Esophagus muscularis mucosa (tissue), 4 donors: ENCODE results near the gene COL4A1. TPM values are rescaled to one million over a fixed set of nuclear protein-coding genes. Genes with fewer than 3 reads are reported as not detected.
A peak's percentile ranks its signal among the peaks of the same experiment; 100 is the strongest.

ENCODE experiments used
- DNase-seq: peaks from one replicate; pipeline ENCODE4 v3.0.0-alpha.2; 2017; ENCODE audit errors: extremely low spot score
- H3K27ac ChIP-seq, 4 donors: fragments of 200-600 bp; sonication (generic); replicated peaks in 1 of 4; 1 replicate in 3 of 4; 2 replicates in 1 of 4; pipeline ENCODE4 v1.5.1; 2016 to 2019; ENCODE audit warnings: mild to moderate bottlenecking in 1 of 4
- H3K27me3 ChIP-seq, 4 donors: fragments of 200-600 bp; sonication (generic); one replicate each; pipeline versions ENCODE4 v1.5.1 to v1.6.0; 2016 to 2019
- H3K36me3 ChIP-seq, 4 donors: fragments of 200-600 bp; sonication (generic); one replicate each; pipeline ENCODE4 v1.5.1; 2016 to 2019
- H3K4me1 ChIP-seq, 4 donors: fragments of 200-600 bp; sonication (generic); one replicate each; pipeline ENCODE4 v1.5.1; 2016 to 2019
- H3K4me3 ChIP-seq, 4 donors: fragments of 200-600 bp; sonication (generic); 1 replicate in 2 of 4; 2 replicates in 2 of 4; pipeline ENCODE4 v1.5.1; 2016 to 2019; ENCODE audit warnings: mild to moderate bottlenecking in 4 of 4, moderate library complexity in 1 of 4
- H3K9me3 ChIP-seq, 4 donors: fragments of 200-600 bp; sonication (generic); 1 replicate in 3 of 4; 2 replicates in 1 of 4; pipeline ENCODE4 v1.5.1; 2016 to 2019
- CTCF ChIP-seq, 3 experiments: fragments of 200-600 bp in 2 of 3; fragments of 450-650 bp in 1 of 3; sonication (generic) in 2 of 3; IDR thresholded peaks; one replicate each; pipeline ENCODE4 v1.5.1; 2017 to 2019; ENCODE audit warnings: antibody characterized with exemption in 3 of 3, mild to moderate bottlenecking in 2 of 3, moderate library complexity in 1 of 3
- EP300 ChIP-seq: sonication (generic); formaldehyde crosslinking; IDR thresholded peaks from one replicate; pipeline ENCODE4 v1.6.1; 2017; ENCODE audit warnings: antibody characterized with exemption
- POLR2A ChIP-seq: fragments of 450-650 bp; IDR thresholded peaks from one replicate; pipeline ENCODE4 v1.6.1; 2017; ENCODE audit warnings: antibody characterized with exemption, moderate library complexity, mild to moderate bottlenecking, low read depth
- POLR2AphosphoS5 ChIP-seq, 2 donors: sonication (generic); formaldehyde crosslinking; IDR thresholded peaks; one replicate each; pipeline ENCODE4 v1.6.1; 2017; ENCODE audit warnings: antibody characterized with exemption in 2 of 2
- WGBS: methylation state at CpG from one replicate; pipeline ENCODE4 v1.1.5; 2018; 5-methylcytosine and 5-hydroxymethylcytosine counted together
- intact Hi-C: fragments of 100-400 bp; cut with DNase I; formaldehyde crosslinking; loops from one replicate; pipeline ENCODE4 v1.15.1; 2023
- total RNA-seq, 4 donors: library from RNA; depleted of rRNA; stranded (reverse); fragments of >200 nt; gene quantifications; one replicate each; pipeline versions ENCODE4 v1.1.0 to v1.2.1, GENCODE V29; 2016

Gene COL4A1
- total RNA-seq, 4 donors from 2014 or later = 328 to 578 (median 405) TPM

- H3K4me3 ChIP-seq = no peak overlapping the region
- H3K9me3 ChIP-seq = no peaks in the 10 kb centered on the region
- peak overlapping the region; percentile 64 to 80 (median 72) for H3K27ac ChIP-seq
- H3K27me3 ChIP-seq = no peaks in the 10 kb centered on the region
- 63% methylated on average over 5 of the region's 5 CpGs for WGBS
- peak; percentile 89 for DNase-seq
- TF ChIP-seq EP300 = no peak
- no peak for TF ChIP-seq CTCF (IDR thresholded peaks at IDR 0.05)
- no peak for TF ChIP-seq POLR2A
- TF ChIP-seq POLR2AphosphoS5 (IDR thresholded peaks at IDR 0.05) = no peak
- intact Hi-C loops = no loop called here
- peaks cover 0 to 5% (median 0%) of the 10 kb centered on the region in 4 donors for H3K36me3 ChIP-seq
- H3K4me1 ChIP-seq = peaks cover 77 to 96% (median 95%) of the 10 kb centered on the region in 4 donors
Observed at GRCh38 chr13:110263404-110263803, 43.6 kb downstream of the COL4A1 start.

GRCh38 chr13:110262508-110263291 lies 44.3 kb downstream of the COL4A1 start:
- TF ChIP-seq EP300 = no peak
- TF ChIP-seq CTCF (IDR thresholded peaks at IDR 0.05) = no peak
- TF ChIP-seq POLR2A = no peak
- no peak for TF ChIP-seq POLR2AphosphoS5 (IDR thresholded peaks at IDR 0.05)
- DNase-seq = no peak
- intact Hi-C loops = no loop called here
- Histone ChIP-seq H3K4me1 (peaks cover 70 to 93% (median 88%) of the 10 kb centered on the region in 4 donors), H3K27me3 (no peaks in the 10 kb centered on the region), H3K4me3 (peak overlapping the region in 2 of 4 donors; percentile 6 to 8), H3K36me3 (peaks cover 0 to 5% (median 0%) of the 10 kb centered on the region in 4 donors), H3K9me3 (no peaks in the 10 kb centered on the region), H3K27ac (peak overlapping the region; percentile 64 to 80 (median 72))
- 25% methylated on average over 11 of the region's 11 CpGs for WGBS

GRCh38 chr13:110262082-110262436 lies 44.9 kb downstream of the COL4A1 start:
- peak overlapping the region; percentile 64 to 80 (median 72) for H3K27ac ChIP-seq
- H3K4me3 ChIP-seq = no peak overlapping the region
- TF ChIP-seq CTCF (IDR thresholded peaks at IDR 0.05) (no peak), POLR2A (no peak), EP300 (no peak), POLR2AphosphoS5 (IDR thresholded peaks at IDR 0.05) (no peak)
- no peak for DNase-seq
- intact Hi-C loops = no loop called here
- no peaks in the 10 kb centered on the region for H3K9me3 ChIP-seq
- peaks cover 0 to 5% (median 0%) of the 10 kb centered on the region in 4 donors for H3K36me3 ChIP-seq
- 80% methylated on average over 11 of the region's 11 CpGs for WGBS
- no peaks in the 10 kb centered on the region for H3K27me3 ChIP-seq
- H3K4me1 ChIP-seq = peaks cover 70 to 91% (median 88%) of the 10 kb centered on the region in 4 donors

GRCh38 chr13:110261166-110262081 lies 45.5 kb downstream of the COL4A1 start:
- intact Hi-C loops = no loop called here
- 72% methylated on average over 17 of the region's 19 CpGs for WGBS
- TF ChIP-seq POLR2AphosphoS5 (IDR thresholded peaks at IDR 0.05) = no peak
- no peak for TF ChIP-seq CTCF (IDR thresholded peaks at IDR 0.05)
- no peak for TF ChIP-seq EP300
- TF ChIP-seq POLR2A = no peak
- Histone ChIP-seq H3K27me3 (no peaks in the 10 kb centered on the region), H3K27ac (peak overlapping the region; percentile 64 to 80 (median 72)), H3K9me3 (no peaks in the 10 kb centered on the region), H3K4me3 (no peak overlapping the region), H3K36me3 (peaks cover 0 to 5% (median 0%) of the 10 kb centered on the region in 4 donors), H3K4me1 (peaks cover 69 to 91% (median 88%) of the 10 kb centered on the region in 4 donors)
- no peak for DNase-seq
